GM19193 (cell line): ENCODE data around the gene ADRA2A.

Experiments used
- POLR2A ChIP-seq: IDR thresholded peaks from 4 replicates; pipeline ENCODE4 v1.6.1; 2011; ENCODE audit not compliant: insufficient read depth, insufficient read length; ENCODE audit errors: extremely low read depth

ADRA2A gene

DNA sequence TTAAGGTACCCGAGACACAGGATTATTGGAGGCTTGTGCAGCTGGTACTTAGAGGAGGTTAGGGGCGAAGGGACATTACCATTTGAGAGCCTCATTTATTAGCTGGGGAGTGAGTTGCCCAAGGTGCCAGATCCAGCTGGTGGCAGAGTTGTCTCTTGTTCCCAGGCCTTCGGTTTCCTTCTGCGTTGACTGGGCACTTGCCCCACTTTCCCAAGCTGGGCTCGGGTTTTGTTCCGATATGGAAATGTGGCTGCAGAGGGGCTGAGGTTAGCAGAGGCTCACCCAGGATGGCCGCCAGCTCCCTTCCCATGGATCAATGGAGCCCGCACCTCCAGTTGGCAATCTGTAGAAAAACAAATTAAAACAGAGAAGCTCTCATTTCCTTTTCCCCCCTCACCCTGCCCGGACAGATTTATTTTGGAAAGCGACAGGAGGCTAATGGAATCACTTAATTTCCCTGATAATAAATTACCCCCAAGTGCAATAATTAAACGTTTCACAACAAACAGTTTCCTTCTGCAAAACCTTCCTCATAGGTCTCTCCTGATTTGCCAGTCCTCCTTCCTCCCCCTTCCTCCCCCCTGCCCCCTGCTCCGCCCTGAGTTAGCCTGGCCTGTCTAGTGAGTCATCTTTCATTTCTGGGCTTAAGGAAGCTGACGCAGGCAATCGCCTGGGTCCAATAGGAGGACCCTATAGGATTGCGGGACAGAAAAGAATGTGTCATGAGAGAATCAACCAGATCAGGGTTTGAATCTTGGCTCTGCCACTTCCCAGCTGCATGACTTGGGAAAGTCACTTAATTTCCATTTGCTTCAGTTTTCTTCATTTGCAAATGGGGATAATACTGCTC, 51.7 kb downstream of the ADRA2A start:
- no peak for TF ChIP-seq POLR2A

DNA sequence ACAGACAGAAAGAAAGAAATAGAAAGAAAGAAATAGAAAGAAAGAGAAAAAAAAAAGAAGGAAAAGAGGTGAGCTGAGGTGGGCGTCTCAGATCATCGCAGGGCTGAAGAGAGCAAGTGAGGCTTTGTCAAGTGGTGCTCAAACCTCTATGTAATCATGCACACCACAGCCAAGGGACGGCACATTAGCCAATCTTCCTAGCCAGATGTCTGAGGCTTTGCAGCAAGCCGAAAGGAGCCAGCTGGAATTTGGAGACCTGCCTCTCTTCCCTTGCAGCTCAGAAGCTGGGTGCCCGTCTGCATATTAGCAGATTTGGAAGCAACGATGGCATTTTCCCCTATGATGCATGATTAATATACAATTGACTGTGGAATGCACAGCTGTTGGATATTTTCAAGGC, 52.5 kb downstream of the ADRA2A start:
- TF ChIP-seq POLR2A, result no peak

DNA sequence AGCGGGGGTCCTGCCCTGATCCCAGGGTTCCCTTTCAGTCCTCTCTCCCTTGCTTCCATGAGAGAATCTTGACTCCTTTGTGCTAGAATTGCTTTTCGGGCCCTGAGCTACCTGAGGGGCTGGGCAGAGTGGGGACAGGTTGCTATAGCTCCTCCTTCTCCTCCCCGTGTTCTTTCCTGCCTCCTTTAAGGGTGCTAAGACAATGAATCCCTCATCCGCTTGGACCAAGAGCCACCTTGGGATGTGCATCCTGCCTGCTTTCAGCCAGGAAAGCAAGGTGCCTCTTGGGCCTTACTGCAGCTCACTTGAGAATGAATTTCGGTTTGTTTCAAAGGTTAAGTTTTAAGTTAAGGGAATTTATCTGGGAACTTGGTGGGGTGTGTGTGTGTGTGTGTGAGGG, 53.6 kb downstream of the ADRA2A start:
- TF ChIP-seq POLR2A, result no peak
